ENCODE results near the gene FOLR3. TPM values are rescaled to one million over a fixed set of nuclear protein-coding genes. Genes with fewer than 3 reads are reported as not detected.

The FOLR3 gene
- total RNA-seq, result 0.39 and 1.1 TPM in 2 replicates

GRCh38 chr11:72135473-72135872, at the start of gene FOLR3:
FOLR3 (plus strand) TSS chr11:72135725; CDS start chr11:72135953, 228 bp downstream.

GRCh38 chr11:72102946-72103753, 32.4 kb upstream of the FOLR3 start, which contains the start of gene LAMTOR1:
LAMTOR1 (minus strand) TSS chr11:72103297; CDS start chr11:72103224, 73 bp downstream.

GRCh38 chr11:72105888-72106287, 29.6 kb upstream of the FOLR3 start, which contains the start of gene TOMT:
TOMT (plus strand) TSS chr11:72105924; CDS start chr11:72105952, 28 bp downstream.

GRCh38 chr11:72112143-72112977, 23.2 kb upstream of the FOLR3 start, which contains the start of gene ANAPC15:
ANAPC15 (minus strand) TSS chr11:72112695; CDS start chr11:72111276, 1,419 bp downstream.

Other genes starting within 250 kb of the FOLR3 start
- gene XNDC1N, start 207.1 kb upstream of the FOLR3 start, total RNA-seq, result 6.6 and 12.3 TPM in 2 replicates
- gene RNF121, start 206.7 kb upstream of the FOLR3 start, total RNA-seq, result 12.5 and 17.4 TPM in 2 replicates
- gene IL18BP, start 136.8 kb upstream of the FOLR3 start, total RNA-seq, result 2.2 and 3.5 TPM in 2 replicates
- 104 and 145 TPM in 2 replicates for gene NUMA1, start 55.2 kb upstream of the FOLR3 start, total RNA-seq
- 5.9 and 6.2 TPM in 2 replicates for gene LRRC51, start 54.9 kb upstream of the FOLR3 start, total RNA-seq
- gene LAMTOR1, start 32.4 kb upstream of the FOLR3 start, total RNA-seq, result 103 and 134 TPM in 2 replicates
- under 0.01 TPM in 1 of 2 replicates, not detected in the other for gene TOMT, start 29.8 kb upstream of the FOLR3 start, total RNA-seq
- 21.1 and 38.6 TPM in 2 replicates for gene ANAPC15, start 23.0 kb upstream of the FOLR3 start, total RNA-seq
- gene FOLR1, start 56.4 kb downstream of the FOLR3 start, total RNA-seq, result not detected in 2 replicates
- gene FOLR2, start 81.1 kb downstream of the FOLR3 start, total RNA-seq, result not detected in 2 replicates
- 43.4 and 64.9 TPM in 2 replicates for gene INPPL1, start 89.0 kb downstream of the FOLR3 start, total RNA-seq
- not detected in 2 replicates for gene PHOX2A, start 108.5 kb downstream of the FOLR3 start, total RNA-seq